H9 (cell line): ENCODE data around the gene ZNF385B. TPM values are rescaled to one million over a fixed set of nuclear protein-coding genes. Genes with fewer than 3 reads are reported as not detected.

Experiments used
- DNase-seq: peaks from one replicate; pipeline ENCODE4 v3.0.0-alpha.2; 2017
- H2AFZ ChIP-seq: one replicate; pipeline ENCODE4 v1.6.1; 2013; ENCODE audit warnings: mild to moderate bottlenecking, low read length, control low read depth, moderate library complexity
- H2AK5ac ChIP-seq: 2 replicates; pipeline ENCODE4 v1.6.1; 2013; ENCODE audit warnings: low read length, control low read depth, mixed read lengths; ENCODE audit not compliant: insufficient read length
- H2BK120ac ChIP-seq: one replicate; pipeline ENCODE4 v1.6.1; 2013; ENCODE audit warnings: low read depth, mild to moderate bottlenecking, low read length, control low read depth, inconsistent platforms; ENCODE audit not compliant: poor library complexity, severe bottlenecking
- H2BK12ac ChIP-seq: 2 replicates; pipeline ENCODE4 v1.6.1; 2013; ENCODE audit warnings: low read length, control low read depth, mixed read lengths, low read depth; ENCODE audit not compliant: insufficient read length
- H2BK15ac ChIP-seq: 2 replicates; pipeline ENCODE4 v1.6.1; 2013; ENCODE audit warnings: low read depth, low read length, control low read depth
- H2BK20ac ChIP-seq: one replicate; pipeline ENCODE4 v1.6.1; 2013; ENCODE audit warnings: low read depth, mild to moderate bottlenecking, low read length, control low read depth, inconsistent platforms; ENCODE audit not compliant: poor library complexity, severe bottlenecking
- H2BK5ac ChIP-seq: 2 replicates; pipeline ENCODE4 v1.6.1; 2013; ENCODE audit warnings: low read length, control low read depth, mixed read lengths; ENCODE audit not compliant: insufficient read length
- H3K14ac ChIP-seq: 2 replicates; pipeline ENCODE4 v1.6.1; 2013; ENCODE audit warnings: low read length, control low read depth; ENCODE audit not compliant: insufficient read depth
- H3K18ac ChIP-seq: 2 replicates; pipeline ENCODE4 v1.6.1; 2013; ENCODE audit warnings: low read depth, mild to moderate bottlenecking, mixed read lengths, low read length, control low read depth; ENCODE audit not compliant: insufficient read length
- H3K23ac ChIP-seq: 2 replicates; pipeline ENCODE4 v1.6.1; 2013; ENCODE audit warnings: low read length, control low read depth, mixed read lengths, low read depth; ENCODE audit not compliant: insufficient read length
- H3K23me2 ChIP-seq: 2 replicates; pipeline ENCODE4 v1.6.1; 2013; ENCODE audit warnings: low read depth, mild to moderate bottlenecking, mixed read lengths, low read length, control low read depth; ENCODE audit not compliant: insufficient read length, poor library complexity, severe bottlenecking
- H3K27ac ChIP-seq: 2 replicates; pipeline ENCODE4 v1.5.1; 2013; ENCODE audit warnings: low read length, control low read depth, mixed read lengths, low read depth; ENCODE audit not compliant: insufficient read length
- H3K27me3 ChIP-seq: 2 replicates; pipeline ENCODE4 v1.6.1; 2013; ENCODE audit warnings: low read length, control low read depth, inconsistent platforms; ENCODE audit not compliant: insufficient read depth
- H3K4ac ChIP-seq: 2 replicates; pipeline ENCODE4 v1.6.1; 2013; ENCODE audit warnings: low read depth, mild to moderate bottlenecking, control low read depth, inconsistent platforms, low read length, moderate library complexity
- H3K4me1 ChIP-seq: 2 replicates; pipeline ENCODE4 v1.6.1; 2013; ENCODE audit warnings: low read length, control low read depth, inconsistent platforms; ENCODE audit not compliant: insufficient read depth
- H3K4me2 ChIP-seq: 2 replicates; pipeline ENCODE4 v1.6.1; 2013; ENCODE audit warnings: low read length, control low read depth, mixed read lengths; ENCODE audit not compliant: insufficient read length, insufficient read depth
- H3K56ac ChIP-seq: 2 replicates; pipeline ENCODE4 v1.6.1; 2013; ENCODE audit warnings: low read depth, mild to moderate bottlenecking, mixed read lengths, low read length, control low read depth; ENCODE audit not compliant: insufficient read length
- H3K79me1 ChIP-seq: 2 replicates; pipeline ENCODE4 v1.6.1; 2013; ENCODE audit warnings: low read depth, mild to moderate bottlenecking, moderate library complexity, low read length, control low read depth, inconsistent platforms; ENCODE audit not compliant: insufficient read depth, poor library complexity, severe bottlenecking
- H3K79me2 ChIP-seq: 2 replicates; pipeline ENCODE4 v1.6.1; 2013; ENCODE audit warnings: low read length, control low read depth, inconsistent platforms; ENCODE audit not compliant: insufficient read depth
- H3K9ac ChIP-seq: 2 replicates; pipeline ENCODE4 v1.6.1; 2013; ENCODE audit warnings: low read length, control low read depth, mixed read lengths; ENCODE audit not compliant: insufficient read length; ENCODE audit errors: extremely low read depth
- H3K9me3 ChIP-seq: one replicate; pipeline ENCODE4 v1.6.1; 2013; ENCODE audit warnings: low read depth, low read length, inconsistent platforms; ENCODE audit not compliant: control insufficient read depth
- H3T11ph ChIP-seq: one replicate; pipeline ENCODE4 v1.6.1; 2013; ENCODE audit warnings: mild to moderate bottlenecking, low read length, control low read depth, inconsistent platforms
- H4K20me1 ChIP-seq: one replicate; pipeline ENCODE4 v1.6.1; 2013; ENCODE audit not compliant: control insufficient read depth, insufficient read length, insufficient read depth
- H4K5ac ChIP-seq: 2 replicates; pipeline ENCODE4 v1.6.1; 2013; ENCODE audit warnings: low read depth, mild to moderate bottlenecking, mixed read lengths, low read length, control low read depth; ENCODE audit not compliant: insufficient read length
- H4K8ac ChIP-seq: replicated peaks from 2 replicates; pipeline ENCODE4 v1.6.1; 2013; ENCODE audit warnings: low read length, control low read depth, mixed read lengths, low read depth; ENCODE audit not compliant: insufficient read length
- H4K91ac ChIP-seq: 2 replicates; pipeline ENCODE4 v1.6.1; 2013; ENCODE audit warnings: low read depth, mild to moderate bottlenecking, moderate library complexity, mixed read lengths, low read length, control low read depth; ENCODE audit not compliant: insufficient read length
- H3K27ac Mint-ChIP-seq, 3 experiments: 2 replicates in 2 of 3; 3 replicates in 1 of 3; pipeline ENCODE4 v1.8.0; 2020 to 2021; ENCODE audit warnings: mixed read lengths in 3 of 3, mild to moderate bottlenecking in 1 of 3, moderate library complexity in 1 of 3
- H3K27me3 Mint-ChIP-seq: 2 replicates; pipeline ENCODE4 v1.8.0; 2021; ENCODE audit warnings: low read depth, mild to moderate bottlenecking, moderate library complexity, mixed read lengths
- H3K36me3 Mint-ChIP-seq, 3 experiments: 2 replicates in 2 of 3; 3 replicates in 1 of 3; pipeline ENCODE4 v1.8.0; 2020 to 2021; ENCODE audit warnings: low read depth in 3 of 3, mixed read lengths in 3 of 3; ENCODE audit not compliant: insufficient read depth in 1 of 3
- H3K4me1 Mint-ChIP-seq, 2 experiments: 2 replicates each; pipeline ENCODE4 v1.8.0; 2020; ENCODE audit warnings: mixed read lengths in 2 of 2
- H3K4me3 Mint-ChIP-seq, 2 experiments: 2 replicates in 1 of 2; 3 replicates in 1 of 2; pipeline ENCODE4 v1.8.0; 2020 to 2021; ENCODE audit warnings: mild to moderate bottlenecking in 2 of 2, mixed read lengths in 2 of 2, moderate library complexity in 1 of 2
- H3K9me3 Mint-ChIP-seq, 2 experiments: 2 replicates in 1 of 2; 3 replicates in 1 of 2; pipeline ENCODE4 v1.8.0; 2020; ENCODE audit warnings: mild to moderate bottlenecking in 2 of 2, mixed read lengths in 2 of 2, moderate library complexity in 1 of 2
- CTCF ChIP-seq: fragments of 200-600 bp; sonication (generic); conservative IDR thresholded peaks from 3 replicates; pipeline ENCODE4 v1.8.0; 2021; ENCODE audit warnings: antibody characterized with exemption, mild to moderate bottlenecking
- total RNA-seq: library from RNA; stranded (reverse); gene quantifications from 2 replicates; pipeline ENCODE4 v1.2.1, GENCODE V29; 2021

Gene ZNF385B
- total RNA-seq, 1 experiment from 2014 or later, result 2.1 TPM

GRCh38 chr2:179800776-179801175 is 60.6 kb downstream of the ZNF385B start:
- TF ChIP-seq CTCF, result no peak
- Histone ChIP-seq H3K79me2 (no peaks in the 10 kb centered on the region), H3K23ac (no peak overlapping the region), H2BK15ac (no peak overlapping the region), H4K5ac (no peak overlapping the region), H2BK120ac (no peak overlapping the region), H3K4ac (no peak overlapping the region), H4K20me1 (no peaks in the 10 kb centered on the region), H3T11ph (no peak overlapping the region), H3K4me2 (no peak overlapping the region), H2BK12ac (no peak overlapping the region), H3K18ac (no peak overlapping the region), H2AFZ (no peak overlapping the region), H3K79me1 (no peaks in the 10 kb centered on the region), H2BK5ac (no peak overlapping the region), H3K27ac (no peak overlapping the region), H3K23me2 (no peaks in the 10 kb centered on the region), H3K27me3 (no peaks in the 10 kb centered on the region), H2BK20ac (no peak overlapping the region), H3K9ac (no peak overlapping the region), H4K91ac (no peak overlapping the region), H3K56ac (no peak overlapping the region), H3K4me1 (peaks cover 4% of the 10 kb centered on the region; the same call in 1 of the 2 replicates), H2AK5ac (no peak overlapping the region), H3K14ac (no peak overlapping the region), H4K8ac (no peak overlapping the region), H3K9me3 (no peaks in the 10 kb centered on the region)
- Mint-ChIP-seq H3K27me3 (no peaks in the 10 kb centered on the region), H3K4me3 (no peak overlapping the region), H3K27ac (no peak overlapping the region), H3K36me3 (no peaks in the 10 kb centered on the region), H3K4me1 (peaks cover 4 to 7% of the 10 kb centered on the region in 2 experiments), H3K9me3 (no peaks in the 10 kb centered on the region)
- DNase-seq, result no peak
